ENCODE results near the gene DDO. TPM values are rescaled to one million over a fixed set of nuclear protein-coding genes. Genes with fewer than 3 reads are reported as not detected.
"Not testable (repeated sequence)": the region's sequence is repeated elsewhere in the genome, so short reads cannot be mapped to it uniquely, and the experiment has no call there.

The DDO gene
- total RNA-seq, 1 donor from 2014 or later: not detected

- intact Hi-C loops (cut with micrococcal nuclease): no loop called here
These were observed 46.3 kb downstream of the DDO start for GRCh38 chr6:110369066-110369465.

- intact Hi-C loops (cut with micrococcal nuclease): no loop called here
These were observed 47.1 kb downstream of the DDO start for GRCh38 chr6:110368284-110368683.

GRCh38 chr6:110367825-110368224 lies 47.5 kb downstream of the DDO start:
- intact Hi-C loops (cut with micrococcal nuclease): no loop called here

GRCh38 chr6:110366975-110367374 lies 48.4 kb downstream of the DDO start:
- intact Hi-C loops (cut with micrococcal nuclease): no loop called here

GRCh38 chr6:110366256-110366655 lies 49.1 kb downstream of the DDO start:
- intact Hi-C loops (cut with micrococcal nuclease): no loop called here

- intact Hi-C loops (cut with micrococcal nuclease): no loop called here
These were observed 50.8 kb downstream of the DDO start for GRCh38 chr6:110364364-110365105.

GRCh38 chr6:110363748-110364147 lies 51.6 kb downstream of the DDO start:
- intact Hi-C loops (cut with micrococcal nuclease): no loop called here

GRCh38 chr6:110360676-110361075 lies 54.7 kb downstream of the DDO start:
- intact Hi-C loops (cut with micrococcal nuclease): no loop called here

- intact Hi-C loops (cut with micrococcal nuclease): no loop called here
These were observed 55.8 kb downstream of the DDO start for GRCh38 chr6:110359556-110359955.

GRCh38 chr6:110358553-110359160 lies 56.7 kb downstream of the DDO start:
- intact Hi-C loops (cut with micrococcal nuclease): no loop called here

GRCh38 chr6:110357664-110358552 lies 57.5 kb downstream of the DDO start, which contains the start of gene METTL24:
TSS of gene METTL24 (minus strand) at chr6:110358349. CDS start at chr6:110358272, 77 bp downstream.
- intact Hi-C loops (cut with micrococcal nuclease): no loop called here

GRCh38 chr6:110357298-110357663 lies 58.1 kb downstream of the DDO start:
- intact Hi-C loops (cut with micrococcal nuclease): no loop called here

GRCh38 chr6:110356778-110357177 lies 58.6 kb downstream of the DDO start:
- intact Hi-C loops (cut with micrococcal nuclease): no loop called here

- intact Hi-C loops (cut with micrococcal nuclease): no loop called here
These were observed 59.6 kb downstream of the DDO start for GRCh38 chr6:110355727-110356126.

GRCh38 chr6:110355022-110355421 lies 60.4 kb downstream of the DDO start:
- intact Hi-C loops (cut with micrococcal nuclease): no loop called here

- intact Hi-C loops (cut with micrococcal nuclease): no loop called here
These were observed 61.2 kb downstream of the DDO start for GRCh38 chr6:110354153-110354552.

- intact Hi-C loops (cut with micrococcal nuclease): no loop called here
These were observed 61.8 kb downstream of the DDO start for GRCh38 chr6:110353457-110354001.

GRCh38 chr6:110352563-110353262 lies 62.7 kb downstream of the DDO start:
- intact Hi-C loops (cut with micrococcal nuclease): no loop called here

GRCh38 chr6:110351986-110352385 lies 63.4 kb downstream of the DDO start:
- intact Hi-C loops (cut with micrococcal nuclease): no loop called here

- intact Hi-C loops (cut with micrococcal nuclease): no loop called here
These were observed 63.8 kb downstream of the DDO start for GRCh38 chr6:110351546-110351945.

- intact Hi-C loops (cut with micrococcal nuclease): not testable (repeated sequence)
These were observed 64.8 kb downstream of the DDO start for GRCh38 chr6:110350593-110350992.
